ENCODE measurements around the gene DYRK2.

The DYRK2 gene

DNA sequence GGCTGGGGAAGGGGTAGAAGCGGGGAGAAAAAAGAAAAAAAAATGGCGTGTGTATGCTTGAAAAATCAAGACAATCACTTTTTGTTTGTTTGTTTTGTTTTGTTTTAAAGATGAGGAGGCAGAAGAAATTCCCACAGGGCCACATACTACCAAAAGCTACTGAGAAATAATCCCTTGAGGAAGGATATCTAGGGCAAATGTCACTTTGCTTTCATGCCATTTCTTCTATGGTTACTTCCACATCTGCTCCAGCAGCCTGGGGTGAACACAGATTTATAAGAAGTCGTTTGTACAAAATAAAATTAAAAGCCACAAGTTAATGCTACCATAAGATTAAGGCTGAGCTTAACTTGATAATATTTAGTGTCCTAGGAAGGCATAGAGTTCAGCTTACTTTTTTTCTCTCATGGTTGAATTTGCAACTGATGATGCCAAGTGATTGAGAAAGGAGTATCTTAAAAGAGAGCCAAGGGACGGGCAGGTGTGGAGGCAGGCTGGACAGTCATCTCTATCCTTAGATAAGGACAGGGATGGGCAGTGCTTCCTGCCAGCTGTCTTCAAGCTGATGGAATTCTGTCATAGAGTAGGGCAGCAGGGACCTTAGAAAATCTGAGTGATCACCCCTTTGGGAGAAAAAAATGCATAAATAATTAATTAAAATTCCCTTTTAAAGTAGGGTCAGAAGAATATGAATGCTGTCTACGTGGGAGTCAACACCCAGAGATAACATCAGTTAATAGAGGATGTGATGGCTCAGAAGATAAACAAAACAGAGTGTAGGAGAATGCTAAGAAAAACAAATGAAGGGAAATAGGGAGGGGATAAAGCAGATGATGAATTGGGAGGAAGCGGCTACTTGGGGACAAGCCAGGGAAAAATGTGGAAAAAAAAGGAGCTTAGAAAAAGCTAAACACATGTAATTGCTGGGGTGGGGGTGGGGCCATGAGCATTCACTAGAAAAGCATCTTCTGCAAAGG lies 57.1 kb downstream of the DYRK2 start:
- DNase-seq, result no peak

DNA sequence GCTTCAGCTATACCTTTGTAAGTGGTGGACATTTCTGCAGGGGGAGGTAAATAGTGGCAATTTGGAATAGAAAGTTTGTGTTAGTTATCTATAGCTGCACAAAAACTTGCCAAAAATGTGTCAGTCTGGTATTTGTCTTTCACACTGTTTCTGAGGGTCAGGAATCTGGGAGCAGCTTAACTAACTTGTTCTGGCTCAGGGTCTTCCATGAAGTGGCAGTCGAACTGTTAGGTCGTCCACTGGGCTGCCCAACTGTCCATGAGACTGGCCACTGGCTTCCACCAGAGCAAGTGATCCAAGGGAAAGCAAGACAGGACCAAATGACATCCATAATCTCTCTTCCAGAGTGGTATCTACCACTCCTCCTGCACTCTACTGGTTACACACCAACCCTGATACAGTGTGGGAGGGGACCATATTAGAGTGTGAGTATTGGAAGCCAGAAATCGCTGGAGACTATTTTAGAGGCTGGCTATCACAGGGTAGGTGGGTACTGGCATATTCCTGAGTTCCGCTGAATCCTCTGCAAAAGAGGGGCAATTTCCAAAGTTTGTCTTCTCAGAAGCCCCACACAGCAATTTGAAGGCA lies 60.9 kb downstream of the DYRK2 start:
- no peak for DNase-seq

DNA sequence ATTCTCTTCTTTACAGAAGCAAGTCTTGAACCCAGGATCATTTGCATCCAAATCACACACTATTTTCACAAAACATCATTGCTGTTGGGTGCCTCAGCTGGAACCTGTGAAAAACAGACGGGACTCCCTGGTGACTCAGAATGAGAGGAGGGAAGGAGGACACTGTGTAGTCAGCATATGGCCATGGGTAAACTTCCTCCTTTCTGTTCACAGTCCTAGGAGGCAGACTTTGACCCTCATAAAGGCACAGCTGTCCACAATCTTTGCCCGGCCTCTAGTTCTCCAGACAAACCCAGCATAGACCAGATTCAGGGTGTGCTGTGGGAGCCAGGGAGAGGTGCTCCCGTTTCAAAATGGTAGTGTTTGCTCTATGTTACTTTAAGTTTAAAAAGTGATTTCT lies 62.0 kb downstream of the DYRK2 start:
- DNase-seq, result no peak

DNA sequence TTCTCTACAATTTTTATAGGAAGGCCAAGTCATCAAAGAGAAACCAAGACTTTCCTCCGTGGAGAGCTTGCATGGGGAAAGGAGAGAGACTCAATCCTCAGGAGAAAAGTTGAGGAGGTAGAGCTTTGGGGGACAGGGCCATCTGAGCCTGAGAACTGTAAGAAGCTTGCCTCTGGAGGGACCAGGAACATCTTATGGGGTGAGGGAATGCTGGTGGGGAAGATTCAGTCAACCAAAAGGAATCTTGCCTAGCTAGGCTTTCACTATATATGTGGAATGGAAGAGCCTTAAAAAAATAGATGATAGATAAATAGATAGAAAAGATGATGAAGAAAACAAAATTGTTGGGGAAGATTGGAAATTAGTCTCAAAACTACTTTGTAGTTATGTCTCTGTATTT lies 63.5 kb downstream of the DYRK2 start:
- DNase-seq, result no peak

DNA sequence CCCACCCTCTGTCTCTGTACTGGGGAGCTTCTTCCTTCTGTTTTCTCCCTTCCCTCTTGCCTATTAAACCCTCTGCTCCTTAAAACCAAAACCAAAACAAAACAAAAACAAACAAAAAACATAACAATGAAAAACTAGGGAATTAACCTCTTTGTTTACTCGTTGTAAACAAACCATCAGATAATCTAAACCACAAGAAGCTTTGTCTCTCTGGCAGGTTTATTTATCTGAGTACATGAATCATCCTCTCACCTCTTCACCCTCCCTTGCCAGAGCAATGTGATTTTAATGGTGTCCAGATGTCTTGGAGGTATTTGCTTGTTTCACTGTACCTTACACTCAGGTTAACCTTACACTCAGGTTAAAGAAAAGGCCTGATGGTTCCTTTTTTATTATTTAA lies 66.1 kb downstream of the DYRK2 start:
- peak in 1 of 2 experiments; percentile 19 for DNase-seq

Data from NCI-H2081 (cell line).